ENCODE results near the gene IRF2BP1.

Gene IRF2BP1

GRCh38 chr19:45885556-45886426, at the start of gene IRF2BP1:
TSS of gene IRF2BP1 (minus strand) at chr19:45886141. CDS start at chr19:45885774, 367 bp downstream.
- DNase-seq, result peak; percentile 89 to 95

- DNase-seq, result no peak
Measured at GRCh38 chr19:45935267-45935666, 49.3 kb upstream of the IRF2BP1 start.

- DNase-seq, result no peak
Measured at GRCh38 chr19:45934551-45935230, 48.8 kb upstream of the IRF2BP1 start.

GRCh38 chr19:45933759-45934158, 47.8 kb upstream of the IRF2BP1 start:
- DNase-seq, result no peak

GRCh38 chr19:45931055-45931454, 45.1 kb upstream of the IRF2BP1 start:
- DNase-seq, result no peak

GRCh38 chr19:45929247-45929646, 43.3 kb upstream of the IRF2BP1 start:
- DNase-seq, result no peak

GRCh38 chr19:45927565-45928261, 41.8 kb upstream of the IRF2BP1 start:
- peak; percentile 76 to 95 for DNase-seq

- no peak for DNase-seq
Measured at GRCh38 chr19:45924891-45925447, 39.0 kb upstream of the IRF2BP1 start.

- DNase-seq, result no peak
Measured at GRCh38 chr19:45922281-45922680, 36.3 kb upstream of the IRF2BP1 start.

GRCh38 chr19:45920458-45920857, 34.5 kb upstream of the IRF2BP1 start:
- no peak for DNase-seq

- DNase-seq, result no peak
Measured at GRCh38 chr19:45919678-45920077, 33.7 kb upstream of the IRF2BP1 start.

- no peak for DNase-seq
Measured at GRCh38 chr19:45918721-45919120, 32.8 kb upstream of the IRF2BP1 start.

GRCh38 chr19:45917421-45918091, 31.6 kb upstream of the IRF2BP1 start:
- no peak for DNase-seq

GRCh38 chr19:45913874-45914830, 28.2 kb upstream of the IRF2BP1 start, which contains the start of gene NANOS2:
TSS of gene NANOS2 (minus strand) at chr19:45914778. CDS start at chr19:45914693, 85 bp downstream.
- no peak for DNase-seq

GRCh38 chr19:45911291-45911690, 25.4 kb upstream of the IRF2BP1 start:
- DNase-seq, result no peak

GRCh38 chr19:45908956-45909355, 23.0 kb upstream of the IRF2BP1 start:
- no peak for DNase-seq

GRCh38 chr19:45906221-45906620, 20.3 kb upstream of the IRF2BP1 start:
- DNase-seq, result peak; percentile 13 to 59

- DNase-seq, result no peak
Measured at GRCh38 chr19:45905011-45905410, 19.1 kb upstream of the IRF2BP1 start.

- DNase-seq, result peak; percentile 95 to 100
Measured at GRCh38 chr19:45902651-45903625, 17.0 kb upstream of the IRF2BP1 start.
